ENCODE data around the gene USH2A. TPM values are rescaled to one million over a fixed set of nuclear protein-coding genes. Genes with fewer than 3 reads are reported as not detected.

The USH2A gene
- total RNA-seq, 1 experiment from 2014 or later, result not detected

DNA sequence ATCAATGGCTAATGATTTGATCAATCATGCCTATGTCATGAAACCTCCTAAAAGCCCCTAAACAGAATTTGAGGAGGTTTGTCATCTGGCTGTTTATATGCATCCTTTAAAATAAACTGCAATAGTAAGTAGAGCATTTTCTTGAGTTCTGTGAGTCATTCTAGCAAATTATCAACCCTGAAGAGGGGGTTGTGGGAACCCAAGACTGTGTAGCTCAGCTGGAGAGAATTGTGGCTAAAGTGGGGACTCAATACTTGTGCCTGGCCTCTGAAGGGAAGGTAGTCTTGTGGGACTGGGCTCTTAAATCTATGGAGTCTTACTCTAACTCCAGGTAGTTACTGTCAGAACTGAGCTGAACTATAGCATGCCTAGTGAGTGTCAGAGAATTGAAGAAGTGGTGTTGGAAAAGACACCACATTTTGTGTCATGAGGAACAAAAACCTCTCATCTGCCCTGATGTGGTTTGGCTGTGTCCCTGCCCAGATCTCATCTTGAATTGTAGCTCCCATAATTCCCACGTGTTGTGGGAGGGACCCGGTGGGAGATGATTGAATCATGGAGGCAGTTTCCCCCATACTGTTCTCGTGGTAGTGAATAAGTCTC lies 402.4 kb downstream of the USH2A start:
- Histone ChIP-seq H3K4me1 (ENCODE audit: control insufficient read depth in 1 of 2, insufficient read depth in 2 of 2, low read length in 2 of 2) (no peaks in the 10 kb centered on the region), H3K79me2 (ENCODE audit: insufficient read depth, low read length) (no peaks in the 10 kb centered on the region), H3K4me2 (ENCODE audit: low read length) (no peak overlapping the region), H3K27me3 (ENCODE audit: insufficient read depth, low read length) (no peaks in the 10 kb centered on the region), H3K27ac (ENCODE audit: low read depth, low read length) (no peak overlapping the region), H3K9me3 (ENCODE audit: control insufficient read depth in 1 of 2, insufficient read depth in 1 of 2, low read depth in 1 of 2, low read length in 2 of 2) (no peaks in the 10 kb centered on the region), H3K4me3 (replicated peaks in 1 of 2; ENCODE audit: low read depth in 1 of 2, low read length in 2 of 2) (no peak overlapping the region), H3K9me2 (ENCODE audit: insufficient read depth) (no peaks in the 10 kb centered on the region), H4K20me1 (ENCODE audit: insufficient read depth) (no peaks in the 10 kb centered on the region; the same call in 1 of the 2 replicates), H2AFZ (ENCODE audit: low read depth, low read length, poor library complexity, severe bottlenecking) (no peak overlapping the region), H3K36me3 (ENCODE audit: control insufficient read depth in 1 of 2, insufficient read depth in 2 of 2, low read length in 2 of 2) (no peaks in the 10 kb centered on the region), H3K9ac (ENCODE audit: low read length) (no peak overlapping the region)
- DNase-seq (ENCODE audit: low read depth, low spot score) (no peak), ATAC-seq (no peak)
- ChIA-PET POLR2A (no interaction called here), CTCF (no interaction called here), RAD21 (ENCODE audit: low non-redundant PET in 1 of 2, low total read pairs in 2 of 2, uncharacterized antibody in 2 of 2, unreplicated experiment in 2 of 2) (no interaction called here)
- TF ChIP-seq, protein P1, sequence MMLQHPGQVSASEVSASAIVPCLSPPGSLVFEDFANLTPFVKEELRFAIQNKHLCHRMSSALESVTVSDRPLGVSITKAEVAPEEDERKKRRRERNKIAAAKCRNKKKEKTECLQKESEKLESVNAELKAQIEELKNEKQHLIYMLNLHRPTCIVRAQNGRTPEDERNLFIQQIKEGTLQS (IDR thresholded peaks at IDR 0.05), result no peak
- TF ChIP-seq, protein P2, sequence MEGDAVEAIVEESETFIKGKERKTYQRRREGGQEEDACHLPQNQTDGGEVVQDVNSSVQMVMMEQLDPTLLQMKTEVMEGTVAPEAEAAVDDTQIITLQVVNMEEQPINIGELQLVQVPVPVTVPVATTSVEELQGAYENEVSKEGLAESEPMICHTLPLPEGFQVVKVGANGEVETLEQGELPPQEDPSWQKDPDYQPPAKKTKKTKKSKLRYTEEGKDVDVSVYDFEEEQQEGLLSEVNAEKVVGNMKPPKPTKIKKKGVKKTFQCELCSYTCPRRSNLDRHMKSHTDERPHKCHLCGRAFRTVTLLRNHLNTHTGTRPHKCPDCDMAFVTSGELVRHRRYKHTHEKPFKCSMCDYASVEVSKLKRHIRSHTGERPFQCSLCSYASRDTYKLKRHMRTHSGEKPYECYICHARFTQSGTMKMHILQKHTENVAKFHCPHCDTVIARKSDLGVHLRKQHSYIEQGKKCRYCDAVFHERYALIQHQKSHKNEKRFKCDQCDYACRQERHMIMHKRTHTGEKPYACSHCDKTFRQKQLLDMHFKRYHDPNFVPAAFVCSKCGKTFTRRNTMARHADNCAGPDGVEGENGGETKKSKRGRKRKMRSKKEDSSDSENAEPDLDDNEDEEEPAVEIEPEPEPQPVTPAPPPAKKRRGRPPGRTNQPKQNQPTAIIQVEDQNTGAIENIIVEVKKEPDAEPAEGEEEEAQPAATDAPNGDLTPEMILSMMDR (IDR thresholded peaks at IDR 0.05 in 2 of 3, conservative IDR thresholded peaks at IDR 0.05 in 1 of 3; ENCODE audit: borderline replicate concordance in 1 of 3, insufficient read depth in 1 of 3, low read depth in 2 of 3, low read length in 2 of 3), result no peak
- no peak for TF ChIP-seq CBX3 (IDR thresholded peaks at IDR 0.05; ENCODE audit: low read depth)
- BruUV-seq (replicated peaks), result no TSS peak
- intact Hi-C loops (cut with micrococcal nuclease), result no loop called here

DNA sequence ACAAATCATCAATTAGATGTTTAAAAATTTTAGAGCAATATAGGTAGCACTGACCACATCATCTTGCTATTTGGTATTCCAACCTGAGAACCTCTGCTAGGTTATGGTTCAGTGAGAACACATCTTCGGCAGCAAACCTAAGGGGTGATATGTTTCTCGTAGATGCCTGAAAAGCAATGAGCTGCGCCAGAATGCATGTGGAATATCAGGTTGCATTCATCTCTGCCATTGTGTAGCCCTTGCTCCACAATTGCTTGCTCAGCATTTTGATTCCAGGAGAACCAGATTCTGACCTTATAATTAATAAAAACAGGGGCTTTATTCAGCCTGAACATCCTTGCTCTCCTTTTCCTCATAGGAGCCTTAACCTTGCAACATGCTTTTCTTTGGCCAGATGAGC lies 408.1 kb downstream of the USH2A start:
- no peak overlapping the region for H3K27ac ChIP-seq (ENCODE audit: low read depth, low read length)
- no peak overlapping the region for H2AFZ ChIP-seq (ENCODE audit: low read depth, low read length, poor library complexity, severe bottlenecking)
- ATAC-seq (no peak), DNase-seq (ENCODE audit: low read depth, low spot score) (no peak)
- intact Hi-C loops (cut with micrococcal nuclease), result no loop called here
- no peaks in the 10 kb centered on the region for H3K36me3 ChIP-seq (ENCODE audit: control insufficient read depth in 1 of 2, insufficient read depth in 2 of 2, low read length in 2 of 2)
- no TSS peak for BruUV-seq (replicated peaks)
- no peaks in the 10 kb centered on the region; the same call in 1 of the 2 replicates for H3K27me3 ChIP-seq (ENCODE audit: insufficient read depth, low read length)
- H3K9me3 ChIP-seq (ENCODE audit: control insufficient read depth in 1 of 2, insufficient read depth in 1 of 2, low read depth in 1 of 2, low read length in 2 of 2), result no peaks in the 10 kb centered on the region
- no peak overlapping the region for H3K4me2 ChIP-seq (ENCODE audit: low read length)
- H3K4me1 ChIP-seq (ENCODE audit: control insufficient read depth in 1 of 2, insufficient read depth in 2 of 2, low read length in 2 of 2), result no peaks in the 10 kb centered on the region
- H3K9me2 ChIP-seq (ENCODE audit: insufficient read depth), result no peaks in the 10 kb centered on the region
- CTCF ChIA-PET, result no interaction called here
- H4K20me1 ChIP-seq (ENCODE audit: insufficient read depth), result no peaks in the 10 kb centered on the region; the same call in 1 of the 2 replicates
- POLR2A ChIA-PET, result no interaction called here
- H3K79me2 ChIP-seq (ENCODE audit: insufficient read depth, low read length), result no peaks in the 10 kb centered on the region
- RAD21 ChIA-PET (ENCODE audit: low non-redundant PET in 1 of 2, low total read pairs in 2 of 2, uncharacterized antibody in 2 of 2, unreplicated experiment in 2 of 2), result no interaction called here
- no peak overlapping the region for H3K4me3 ChIP-seq (replicated peaks in 1 of 2; ENCODE audit: low read depth in 1 of 2, low read length in 2 of 2)
- H3K9ac ChIP-seq (ENCODE audit: low read length), result no peak overlapping the region
- TF ChIP-seq SRF (IDR thresholded peaks at IDR 0.05; ENCODE audit: low read depth) (no peak), POLR2AphosphoS5 (IDR thresholded peaks at IDR 0.05; ENCODE audit: low read depth, low read length) (no peak), YY1 (IDR thresholded peaks at IDR 0.05; ENCODE audit: extremely low read depth, insufficient replicate concordance, low read depth, low read length) (no peak), CEBPB (IDR thresholded peaks at IDR 0.05; ENCODE audit: low read depth) (no peak), POLR2A (IDR thresholded peaks at IDR 0.05; ENCODE audit: borderline replicate concordance, extremely low read depth, insufficient read depth, insufficient read length) (no peak), JUND (IDR thresholded peaks at IDR 0.05) (no peak), RAD21 (IDR thresholded peaks at IDR 0.05; ENCODE audit: low read depth) (no peak), ZNF274 (IDR thresholded peaks at IDR 0.05; ENCODE audit: low read depth, low read length) (no peak), TCF7L2 (IDR thresholded peaks at IDR 0.05; ENCODE audit: borderline replicate concordance, extremely low read depth, insufficient read depth, insufficient read length) (no peak), ELF1 (IDR thresholded peaks at IDR 0.05; ENCODE audit: borderline replicate concordance, low read depth) (no peak), FOSL1 (IDR thresholded peaks at IDR 0.05; ENCODE audit: low read depth) (no peak), CBX3 (IDR thresholded peaks at IDR 0.05; ENCODE audit: low read depth) (no peak), ZFX (IDR thresholded peaks at IDR 0.05) (no peak)
- TF ChIP-seq, protein P2 (IDR thresholded peaks at IDR 0.05 in 2 of 3, conservative IDR thresholded peaks at IDR 0.05 in 1 of 3; ENCODE audit: borderline replicate concordance in 1 of 3, insufficient read depth in 1 of 3, low read depth in 2 of 3, low read length in 2 of 3), result no peak
- TF ChIP-seq, protein P1 (IDR thresholded peaks at IDR 0.05), result no peak

Data from HCT116 (cell line).